HG03159 (cell line): ENCODE results near the gene SPRR4.

Experiments used
- ATAC-seq: cut with Tn5 transposase; IDR thresholded peaks from one replicate; pipeline ENCODE4 v1.9.1; 2021; ENCODE audit warnings: mild to moderate bottlenecking, moderate library complexity; ENCODE audit not compliant: unreplicated experiment

SPRR4 gene

DNA sequence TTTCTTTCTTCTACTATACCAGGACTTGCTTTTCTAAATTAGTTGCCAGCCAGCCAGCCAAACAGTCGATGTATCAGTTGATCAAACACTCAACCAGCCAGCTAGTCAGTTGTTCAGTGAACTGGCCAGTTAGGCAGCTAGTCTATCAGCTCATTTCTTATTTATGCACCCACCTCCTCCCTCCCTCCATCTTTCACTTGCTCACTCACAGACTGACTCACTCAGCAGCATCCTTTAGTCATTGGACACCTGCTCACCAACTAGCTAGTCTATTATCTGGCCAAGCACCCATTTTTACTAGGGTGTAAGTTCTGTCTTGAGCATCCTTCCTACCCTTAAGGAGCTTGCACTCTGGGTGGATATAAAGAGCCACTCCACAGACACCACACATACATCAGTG, 5.9 kb upstream of the SPRR4 start:
- no peak for ATAC-seq

GRCh38 chr1:152965853-152966252, 4.6 kb upstream of the SPRR4 start:
- ATAC-seq: no peak

DNA sequence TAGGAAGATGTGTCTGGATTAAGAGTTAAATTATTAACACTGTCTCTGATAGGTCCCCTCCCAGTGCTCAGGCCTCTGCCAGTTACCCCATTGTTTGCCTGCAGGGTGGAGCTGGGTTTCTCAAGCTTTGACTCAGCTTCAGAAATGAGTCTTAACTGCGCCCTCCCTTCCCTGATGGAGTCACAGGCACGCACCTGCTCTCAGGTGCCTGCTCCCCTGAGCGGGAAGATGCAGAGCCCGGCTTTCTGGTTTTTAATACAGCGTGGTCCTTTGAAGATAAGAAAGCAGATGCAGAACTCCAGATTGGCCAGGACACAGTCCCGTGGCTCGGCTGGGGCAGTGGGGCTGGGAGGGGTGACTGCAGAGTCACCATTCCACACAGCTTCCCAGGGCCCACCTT, 3.2 kb upstream of the SPRR4 start:
- no peak for ATAC-seq

GRCh38 chr1:152968248-152968647, 2.2 kb upstream of the SPRR4 start:
- ATAC-seq: peak; percentile 88

- no peak for ATAC-seq
Observed at GRCh38 chr1:152969036-152969435, 1.4 kb upstream of the SPRR4 start.

GRCh38 chr1:152972196-152972886, 1.9 kb downstream of the SPRR4 start:
- ATAC-seq: no peak

GRCh38 chr1:152976688-152977087, 6.2 kb downstream of the SPRR4 start:
- no peak for ATAC-seq

DNA sequence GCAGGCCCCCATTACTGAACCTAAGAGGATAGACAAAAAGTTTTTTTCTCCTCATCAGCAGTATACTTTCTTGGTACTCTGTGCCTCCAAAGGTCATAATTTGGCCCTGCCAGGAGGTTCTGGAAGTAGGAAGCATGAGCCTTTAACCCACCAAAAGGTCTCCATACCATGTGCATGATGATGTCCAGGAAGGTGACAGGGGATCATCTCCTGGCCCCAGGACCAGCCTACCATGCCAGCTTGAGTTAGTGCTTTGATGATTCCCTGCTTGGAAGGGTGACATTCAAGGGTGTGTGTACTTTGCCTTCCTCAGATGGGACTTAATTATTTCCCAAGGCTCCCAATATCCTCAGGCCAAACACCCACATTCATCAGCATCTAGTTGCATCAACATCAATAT, 7.2 kb downstream of the SPRR4 start:
- ATAC-seq: no peak

GRCh38 chr1:152980676-152981075, 10.2 kb downstream of the SPRR4 start:
- no peak for ATAC-seq

DNA sequence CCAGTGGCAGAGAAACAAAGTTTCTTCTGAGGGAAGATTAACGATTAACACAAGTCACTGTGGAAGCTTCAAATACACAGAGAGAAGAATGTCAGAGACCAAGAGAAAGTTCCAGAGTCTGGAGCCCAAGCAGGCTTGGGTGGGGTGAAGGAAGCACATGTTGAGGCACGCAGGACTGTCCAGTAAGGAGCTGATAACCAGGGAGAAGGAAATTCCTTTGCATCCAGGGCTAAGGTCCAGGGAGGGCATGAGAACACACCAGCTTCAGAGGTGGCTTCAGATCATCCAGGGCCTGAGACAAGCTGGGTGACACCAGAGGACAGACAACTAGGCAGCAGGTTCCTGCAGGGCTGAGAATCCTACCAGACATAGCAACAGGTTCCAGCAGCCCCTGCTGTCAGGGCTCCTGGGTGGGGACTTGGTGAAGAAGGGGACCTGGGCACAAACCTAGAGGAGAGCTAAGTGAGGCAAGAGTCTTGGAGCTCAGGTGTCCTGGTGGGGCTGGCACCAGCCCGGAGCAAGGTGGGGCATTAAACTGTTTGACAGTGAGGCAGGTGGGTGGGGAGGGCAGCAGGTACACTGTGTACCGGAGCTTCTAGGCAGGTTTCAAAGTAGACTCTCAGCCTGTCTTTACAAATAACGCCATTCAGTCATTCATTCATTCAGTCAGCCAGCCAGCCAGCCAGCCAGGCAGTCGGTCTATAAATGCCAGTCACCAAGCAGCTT, 10.9 kb downstream of the SPRR4 start:
- no peak for ATAC-seq

GRCh38 chr1:152982076-152982475, 11.6 kb downstream of the SPRR4 start:
- no peak for ATAC-seq

GRCh38 chr1:152983234-152983633, 12.8 kb downstream of the SPRR4 start:
- ATAC-seq: no peak

- ATAC-seq: no peak
Observed at GRCh38 chr1:152983743-152984142, 13.3 kb downstream of the SPRR4 start, which contains the start of gene SPRR1A. TSS of gene SPRR1A (plus strand) at chr1:152984081. CDS start at chr1:152985231, 1,150 bp downstream.

- ATAC-seq: no peak
Observed at GRCh38 chr1:152986578-152986977, 16.1 kb downstream of the SPRR4 start.

- no peak for ATAC-seq
Observed at GRCh38 chr1:152993186-152993585, 22.7 kb downstream of the SPRR4 start.

DNA sequence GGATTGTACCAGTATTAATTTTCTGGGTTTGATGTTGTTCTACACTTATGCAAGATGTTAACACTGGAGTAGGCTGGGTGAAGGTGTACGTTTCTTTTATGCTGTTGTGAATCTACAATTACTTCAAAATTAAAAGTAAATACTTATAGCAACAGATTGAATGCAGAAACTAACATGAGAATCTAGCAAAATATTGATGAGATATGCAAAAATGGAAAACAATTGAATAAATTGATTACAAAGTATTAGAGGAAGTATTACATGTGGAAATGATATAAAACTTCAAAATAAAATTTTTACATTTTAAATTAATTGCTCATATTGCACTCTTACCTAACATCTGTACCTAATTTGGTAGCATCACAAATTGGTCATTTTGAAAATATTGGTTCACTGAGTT, 25.4 kb downstream of the SPRR4 start:
- no peak for ATAC-seq

- no peak for ATAC-seq
Observed at GRCh38 chr1:152996633-152997400, 26.4 kb downstream of the SPRR4 start.

- no peak for ATAC-seq
Observed at GRCh38 chr1:152997901-152998300, 27.5 kb downstream of the SPRR4 start.

DNA sequence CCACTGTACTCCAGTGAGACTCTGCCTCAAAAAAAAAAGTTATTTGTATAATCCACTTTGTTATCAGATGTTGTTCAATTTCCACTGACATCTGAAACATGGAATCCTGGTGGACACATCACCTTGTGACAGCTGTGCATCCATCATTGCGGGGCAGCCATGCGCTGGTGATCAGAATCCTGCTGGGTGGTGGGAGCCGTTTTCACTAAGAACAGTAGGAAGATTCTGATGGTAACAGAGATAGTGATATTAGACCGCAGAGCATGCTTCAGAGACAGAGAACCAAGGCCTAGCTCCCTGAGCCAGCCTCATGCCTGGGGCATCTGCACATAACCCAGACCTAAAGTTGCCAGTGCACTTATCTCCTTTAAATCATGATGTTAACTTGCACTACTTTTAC, 28.0 kb downstream of the SPRR4 start:
- no peak for ATAC-seq

DNA sequence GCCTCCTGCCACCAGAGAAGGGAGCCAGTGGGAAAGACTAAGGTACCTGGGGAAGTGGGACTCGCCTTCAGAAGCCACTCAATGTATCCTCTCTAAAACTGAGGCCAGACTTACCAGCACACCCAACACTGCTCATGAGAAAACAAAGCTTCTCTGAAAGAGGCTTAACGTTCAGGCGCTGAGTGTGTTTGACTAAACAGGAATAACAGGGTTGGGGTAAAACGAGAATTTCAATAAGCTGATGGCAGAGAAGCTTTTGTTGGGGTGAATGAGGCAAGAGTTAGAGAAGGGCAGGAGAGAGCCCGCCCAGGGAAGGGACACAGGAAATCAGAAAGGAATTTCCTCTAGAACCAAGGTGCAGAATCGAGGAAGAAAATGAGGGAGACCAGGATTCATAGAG, 29.4 kb downstream of the SPRR4 start:
- no peak for ATAC-seq

DNA sequence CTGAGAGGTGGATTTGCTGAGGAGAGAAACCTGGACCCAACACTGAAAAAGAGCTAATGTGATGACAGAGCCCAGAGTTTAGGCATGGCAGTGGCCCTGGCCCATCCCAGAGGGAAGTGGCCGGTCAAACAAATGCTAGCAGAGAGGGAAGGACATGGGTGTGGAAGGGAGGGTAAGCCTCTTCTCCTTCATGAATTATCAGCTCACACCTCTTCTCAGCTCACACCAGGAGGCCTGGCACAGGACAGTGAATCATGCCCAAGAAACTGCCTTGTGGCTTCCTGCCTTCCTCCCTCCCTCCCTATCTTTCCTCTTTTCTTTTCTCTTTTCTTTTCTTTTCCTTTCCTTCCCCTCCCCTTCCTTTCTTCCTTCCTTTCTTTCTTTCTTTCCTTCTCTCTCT, 29.8 kb downstream of the SPRR4 start:
- no peak for ATAC-seq

- ATAC-seq: no peak
Observed at GRCh38 chr1:153001382-153001781, 30.9 kb downstream of the SPRR4 start, which contains the start of gene SPRR3. TSS of gene SPRR3 (plus strand) at chr1:153001749. CDS start at chr1:153003021, 1,272 bp downstream.
